Esophagus (tissue), 2 donors: Measurements from ENCODE around the gene EIF4G3. TPM values are rescaled to one million over a fixed set of nuclear protein-coding genes. Genes with fewer than 3 reads are reported as not detected.
"Not testable (repeated sequence)": the region's sequence is repeated elsewhere in the genome, so short reads cannot be mapped to it uniquely, and the experiment has no call there.

Source experiments
- H3K27ac ChIP-seq, 2 donors: one replicate each; pipeline ENCODE4 v1.5.1; 2013; ENCODE audit warnings: low read depth in 2 of 2, mild to moderate bottlenecking in 2 of 2, inconsistent platforms in 1 of 2, low read length in 1 of 2, moderate library complexity in 1 of 2
- H3K27me3 ChIP-seq, 2 donors: one replicate each; pipeline ENCODE4 v1.6.1; 2013; ENCODE audit warnings: low read length in 2 of 2, control low read depth in 1 of 2, mild to moderate bottlenecking in 1 of 2; ENCODE audit not compliant: insufficient read depth in 2 of 2, control insufficient read depth in 1 of 2
- H3K36me3 ChIP-seq, 2 donors: one replicate each; pipeline ENCODE4 v1.6.1; 2013; ENCODE audit warnings: low read length in 1 of 2; ENCODE audit not compliant: control insufficient read depth in 2 of 2, insufficient read depth in 2 of 2
- H3K4me1 ChIP-seq, 2 donors: one replicate each; pipeline ENCODE4 v1.6.1; 2013; ENCODE audit warnings: low read length in 1 of 2; ENCODE audit not compliant: control insufficient read depth in 2 of 2, insufficient read depth in 2 of 2
- H3K4me3 ChIP-seq, 2 donors: one replicate each; pipeline ENCODE4 v1.5.1; 2013; ENCODE audit warnings: low read length in 2 of 2, mild to moderate bottlenecking in 2 of 2, low read depth in 1 of 2, moderate library complexity in 1 of 2
- H3K9me3 ChIP-seq, 2 donors: one replicate each; pipeline ENCODE4 v1.6.1; 2013; ENCODE audit warnings: mild to moderate bottlenecking in 2 of 2, low read depth in 1 of 2, low read length in 1 of 2, moderate library complexity in 1 of 2; ENCODE audit not compliant: control insufficient read depth in 2 of 2, insufficient read depth in 1 of 2
- WGBS, 2 donors: extraction: QIAGEN DNeasy Blood & Tissue Kit; methylation state at CpG; one replicate each; pipeline ENCODE4 v1.1.7; 2013; 5-methylcytosine and 5-hydroxymethylcytosine counted together
- polyA plus RNA-seq, 2 donors: library from polyadenylated mRNA; stranded (reverse); fragments of 200-250 nt; gene quantifications; one replicate each; pipeline ENCODE4 v1.2.3, GENCODE V29; 2013
- donor health status: healthy with polysubstance abuse.
- donor health status: Bipolar disorder and iron deficiency.

The EIF4G3 gene
- polyA plus RNA-seq, 2 donors = 15.7 to 22.3 TPM

GRCh38 chr1:21066356-21067012 lies 110.2 kb downstream of the EIF4G3 start:
- no peak overlapping the region for H3K27ac ChIP-seq
- 53 to 55% methylated on average over 3 of the region's 3 CpGs for WGBS, 2 donors
- H3K4me1 ChIP-seq = no peaks in the 10 kb centered on the region
- no peaks in the 10 kb centered on the region for H3K9me3 ChIP-seq
- no peaks in the 10 kb centered on the region for H3K27me3 ChIP-seq
- H3K4me3 ChIP-seq = no peak overlapping the region
- no peaks in the 10 kb centered on the region for H3K36me3 ChIP-seq

DNA sequence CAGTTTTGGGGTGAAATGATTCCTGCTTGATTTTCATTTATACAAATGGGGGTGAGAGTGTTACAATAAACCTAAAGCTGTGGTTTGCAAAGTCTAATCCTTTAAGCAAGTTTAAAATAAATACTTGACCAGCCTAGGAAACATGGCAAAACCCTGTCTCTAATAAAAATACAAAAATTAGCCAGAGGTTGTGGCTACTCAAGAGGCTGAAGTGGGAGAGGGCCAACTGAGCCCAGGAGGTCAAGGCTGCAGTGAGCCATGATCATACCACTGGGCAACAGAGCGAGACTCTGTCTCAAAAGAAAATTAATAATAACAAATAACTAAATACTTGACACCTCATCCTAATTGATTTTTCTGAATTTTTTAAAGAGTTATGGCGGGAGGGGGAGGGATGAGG lies 110.8 kb downstream of the EIF4G3 start:
- Histone ChIP-seq H3K27me3 (no peaks in the 10 kb centered on the region), H3K36me3 (no peaks in the 10 kb centered on the region), H3K4me3 (no peak overlapping the region), H3K9me3 (no peaks in the 10 kb centered on the region), H3K4me1 (no peaks in the 10 kb centered on the region), H3K27ac (no peak overlapping the region)
- WGBS, 2 donors = 91 to 97% methylated on average over 2 of the region's 2 CpGs

DNA sequence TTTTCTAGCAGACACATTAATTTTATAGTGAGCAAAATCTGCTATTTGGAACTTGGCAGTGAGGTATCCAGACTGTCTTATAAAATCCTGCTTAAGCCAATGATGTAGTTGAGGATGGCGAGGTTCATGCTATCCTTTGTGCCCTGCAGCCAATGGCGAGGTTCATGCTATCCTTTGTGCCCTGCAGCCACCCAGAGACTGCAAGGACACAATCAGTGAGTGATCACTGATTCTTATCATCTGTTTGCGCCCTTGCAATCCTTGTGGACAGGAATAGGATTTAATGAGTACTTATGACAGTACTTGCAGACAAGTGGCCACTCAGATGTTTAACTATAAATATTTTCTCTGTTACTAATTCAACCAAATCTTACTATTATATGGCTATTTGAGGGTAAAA lies 112.6 kb downstream of the EIF4G3 start:
- Histone ChIP-seq H3K27me3 (no peaks in the 10 kb centered on the region), H3K36me3 (no peaks in the 10 kb centered on the region), H3K4me1 (no peaks in the 10 kb centered on the region), H3K9me3 (no peaks in the 10 kb centered on the region), H3K27ac (no peak overlapping the region), H3K4me3 (no peak overlapping the region)
- 94 to 95% methylated on average over 3 of the region's 3 CpGs for WGBS, 2 donors

DNA sequence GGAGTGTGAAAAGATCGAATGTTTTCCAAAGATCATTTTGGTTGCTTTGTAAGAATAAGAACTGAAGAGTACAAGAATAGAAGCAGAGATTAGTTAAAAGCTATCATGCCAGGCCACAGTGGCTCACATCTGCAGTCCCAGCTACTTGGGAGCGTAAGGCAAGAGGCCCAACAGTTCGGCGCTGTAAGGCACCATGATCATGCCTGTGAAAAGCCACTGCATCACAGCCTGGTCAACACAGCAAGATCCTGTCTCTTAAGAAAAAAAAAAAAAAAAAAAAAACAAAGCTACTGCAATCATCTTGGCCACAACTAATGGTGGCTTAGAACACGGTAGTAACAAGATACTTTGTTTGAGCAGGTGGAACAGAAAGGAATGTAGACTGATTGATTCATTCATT lies 116.2 kb downstream of the EIF4G3 start:
- H3K27ac ChIP-seq = no peak overlapping the region
- H3K9me3 ChIP-seq = no peaks in the 10 kb centered on the region
- no peaks in the 10 kb centered on the region for H3K4me1 ChIP-seq
- H3K27me3 ChIP-seq = no peaks in the 10 kb centered on the region
- no peak overlapping the region for H3K4me3 ChIP-seq
- no peaks in the 10 kb centered on the region for H3K36me3 ChIP-seq
- 92 to 95% methylated on average over 5 of the region's 5 CpGs for WGBS, 2 donors

DNA sequence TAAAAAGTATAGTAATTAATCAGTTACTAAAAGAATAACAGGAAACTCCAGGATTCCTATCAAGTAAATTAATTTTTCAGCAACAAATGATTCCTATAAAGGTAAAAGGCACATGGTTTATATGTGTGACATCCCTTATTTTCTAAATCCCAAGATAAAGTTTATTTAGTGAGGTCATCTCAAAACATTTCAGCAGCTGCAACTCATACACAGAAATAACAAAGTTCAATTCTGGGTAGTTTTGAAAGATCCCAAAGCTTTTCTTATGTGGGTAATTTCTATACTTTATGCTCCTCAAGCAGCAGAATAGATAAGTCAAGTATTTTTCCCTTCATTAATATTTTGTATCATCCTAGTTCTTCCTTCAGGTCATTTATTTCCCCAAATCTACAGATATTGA lies 117.7 kb downstream of the EIF4G3 start:
- no peak overlapping the region for H3K4me3 ChIP-seq
- H3K36me3 ChIP-seq = no peaks in the 10 kb centered on the region
- no peaks in the 10 kb centered on the region for H3K27me3 ChIP-seq
- no peak overlapping the region for H3K27ac ChIP-seq
- no peaks in the 10 kb centered on the region for H3K9me3 ChIP-seq
- no peaks in the 10 kb centered on the region for H3K4me1 ChIP-seq

DNA sequence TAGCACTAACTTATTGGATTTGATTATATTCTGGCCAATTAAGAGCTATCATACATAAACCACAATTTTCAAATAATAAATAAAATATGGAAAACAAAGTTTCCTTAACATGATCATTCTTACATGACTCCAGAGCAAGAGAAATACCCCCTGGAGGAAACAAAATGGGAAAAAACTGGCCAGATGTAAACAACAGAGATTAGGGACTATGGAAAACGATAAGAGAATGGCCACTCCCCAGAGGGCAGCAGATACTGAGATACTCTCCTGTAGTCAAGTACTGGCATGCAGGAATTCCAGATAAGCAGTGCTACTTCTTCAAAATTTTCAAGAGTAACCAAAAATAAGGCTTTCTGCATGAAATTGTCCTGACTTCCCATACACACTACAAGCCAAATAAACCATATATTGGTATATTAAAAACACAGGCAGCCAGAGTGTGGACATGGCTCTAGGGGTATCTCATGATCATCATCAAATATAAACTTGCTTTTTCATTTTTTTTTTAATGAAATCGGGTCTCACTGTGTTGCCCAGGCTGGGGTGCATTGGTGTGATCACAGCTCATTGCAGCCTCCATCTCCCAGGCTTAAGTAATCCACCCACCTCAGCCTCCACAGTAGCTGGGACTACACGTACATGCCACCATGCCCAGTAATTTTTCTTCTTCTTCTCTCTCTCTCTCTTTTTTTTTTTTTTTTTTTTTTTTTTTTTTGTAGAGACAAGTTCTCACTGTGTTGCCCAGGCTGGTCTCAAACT lies 118.5 kb downstream of the EIF4G3 start:
- Histone ChIP-seq H3K27ac (no peak overlapping the region), H3K36me3 (no peaks in the 10 kb centered on the region), H3K4me1 (no peaks in the 10 kb centered on the region), H3K27me3 (no peaks in the 10 kb centered on the region), H3K9me3 (no peaks in the 10 kb centered on the region), H3K4me3 (no peak overlapping the region)
- 72 to 74% methylated on average over 3 of the region's 3 CpGs for WGBS, 2 donors

GRCh38 chr1:21053189-21053928 lies 123.3 kb downstream of the EIF4G3 start:
- not testable (repeated sequence) for H3K27ac ChIP-seq, H3K36me3 ChIP-seq, H3K4me1 ChIP-seq, H3K27me3 ChIP-seq, H3K4me3 ChIP-seq, H3K9me3 ChIP-seq
- 97 to 98% methylated on average over 19 to 52 of the region's 59 CpGs for WGBS, 2 donors

DNA sequence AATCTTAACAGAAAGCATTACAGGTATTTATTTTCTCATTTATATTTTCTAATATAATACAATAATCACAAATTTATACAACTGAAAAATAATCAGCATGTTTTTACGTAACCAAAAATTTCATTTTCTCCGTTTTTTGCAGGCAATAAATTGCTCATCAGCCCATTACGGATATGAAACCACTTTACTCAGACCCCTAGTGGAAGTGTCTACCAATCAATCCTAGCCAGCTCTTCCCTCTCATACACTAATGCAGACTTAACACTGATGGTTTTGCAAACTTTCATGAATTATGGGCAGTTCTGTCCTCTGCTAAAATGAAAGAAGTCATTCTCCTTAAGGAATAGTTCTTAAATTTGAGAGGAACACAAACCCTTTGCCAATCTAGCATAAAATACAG lies 124.7 kb downstream of the EIF4G3 start:
- H3K27ac ChIP-seq = no peak overlapping the region
- H3K36me3 ChIP-seq = no peaks in the 10 kb centered on the region
- H3K4me3 ChIP-seq = no peak overlapping the region
- no peaks in the 10 kb centered on the region for H3K9me3 ChIP-seq
- no peaks in the 10 kb centered on the region for H3K27me3 ChIP-seq
- H3K4me1 ChIP-seq = no peaks in the 10 kb centered on the region
- 89 to 91% methylated on average over 3 of the region's 3 CpGs for WGBS, 2 donors

DNA sequence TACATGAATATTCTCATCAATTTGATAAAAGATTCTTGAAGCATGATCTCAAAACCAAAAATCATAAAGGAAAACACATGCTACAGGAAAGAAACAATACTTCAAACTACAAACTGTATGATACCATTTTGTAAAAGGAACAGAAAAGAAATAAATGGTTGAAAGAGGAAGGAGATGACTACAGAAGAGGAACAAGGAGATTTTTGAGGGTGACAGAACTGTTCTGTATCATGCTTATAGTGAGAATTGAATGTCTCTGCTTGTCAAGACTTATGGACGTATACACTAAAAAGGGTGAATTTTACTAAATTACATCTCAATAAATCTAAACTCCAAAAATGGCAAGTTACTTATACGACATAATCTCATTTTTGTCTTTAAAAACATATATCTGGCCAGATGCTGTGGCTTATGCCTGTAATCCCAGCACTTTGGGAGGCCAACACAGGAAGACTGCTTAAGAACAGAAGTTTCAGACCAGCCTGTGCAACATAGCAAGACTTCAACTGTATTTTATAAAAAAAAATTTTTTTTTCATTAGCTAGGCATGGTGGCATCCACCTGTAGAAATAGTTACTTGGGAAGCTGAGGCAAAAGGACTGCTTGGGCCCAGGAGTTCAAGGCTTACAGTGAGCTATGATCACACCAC lies 125.4 kb downstream of the EIF4G3 start:
- H3K4me3 ChIP-seq = no peak overlapping the region
- 88 to 91% methylated on average over 2 of the region's 2 CpGs for WGBS, 2 donors

More for the DNA sequence above, 125.4 kb downstream of the EIF4G3 start:
- Histone ChIP-seq H3K27me3 (no peaks in the 10 kb centered on the region), H3K9me3 (no peaks in the 10 kb centered on the region), H3K4me1 (no peaks in the 10 kb centered on the region), H3K27ac (no peak overlapping the region), H3K36me3 (no peaks in the 10 kb centered on the region)
